Tibial nerve (tissue), 4 donors: ENCODE results near the gene MRPL50.
A peak's percentile ranks its signal among the peaks of the same experiment; 100 is the strongest.

Experiments used
- CTCF ChIP-seq, 5 experiments: fragments of 200-600 bp in 3 of 5; fragments of 450-650 bp in 2 of 5; sonication (generic) in 3 of 5; IDR thresholded peaks; one replicate each; pipeline ENCODE4 v1.5.1; 2016 to 2019; ENCODE audit warnings: antibody characterized with exemption in 5 of 5, mild to moderate bottlenecking in 3 of 5, moderate library complexity in 2 of 5
- EP300 ChIP-seq, 2 donors: sonication (generic); formaldehyde crosslinking; IDR thresholded peaks; one replicate each; pipeline ENCODE4 v1.6.1; 2017; ENCODE audit warnings: antibody characterized with exemption in 2 of 2, mild to moderate bottlenecking in 1 of 2
- POLR2A ChIP-seq, 2 donors: fragments of 450-650 bp; IDR thresholded peaks; one replicate each; pipeline ENCODE4 v1.6.1; 2017; ENCODE audit warnings: antibody characterized with exemption in 2 of 2, mild to moderate bottlenecking in 2 of 2, moderate library complexity in 2 of 2

GRCh38 chr9:101398068-101398929 is at the start of gene MRPL50, which contains the start of gene ZNF189:
- TF ChIP-seq CTCF (IDR thresholded peaks at IDR 0.05) (peak in 1 of 5 experiments; percentile 34), EP300 (IDR thresholded peaks at IDR 0.05) (peak; percentile 83 to 98), POLR2A (IDR thresholded peaks at IDR 0.05) (peak; percentile 62 to 92)
